Measurements from ENCODE around the gene LCN15. TPM values are rescaled to one million over a fixed set of nuclear protein-coding genes. Genes with fewer than 3 reads are reported as not detected.
A peak's percentile ranks its signal among the peaks of the same experiment; 100 is the strongest.
"Not testable (repeated sequence)": the region's sequence is repeated elsewhere in the genome, so short reads cannot be mapped to it uniquely, and the experiment has no call there.

LCN15 gene
- total RNA-seq, 1 donor from 2014 or later: not detected

GRCh38 chr9:136804509-136805206 lies 40.3 kb upstream of the LCN15 start:
- H3K9ac ChIP-seq (ENCODE audit: low read length): no peak overlapping the region
- peaks cover 11% of the 10 kb centered on the region for H3K4me1 Mint-ChIP-seq (ENCODE audit: low read depth, unreplicated experiment)

GRCh38 chr9:136803551-136804508 lies 39.5 kb upstream of the LCN15 start:
- no peak overlapping the region for H3K27ac Mint-ChIP-seq (ENCODE audit: unreplicated experiment)

More at GRCh38 chr9:136804509-136805206, 40.3 kb upstream of the LCN15 start:
- Mint-ChIP-seq H3K4me3 (ENCODE audit: unreplicated experiment) (no peak overlapping the region), H3K9me3 (ENCODE audit: unreplicated experiment) (no peaks in the 10 kb centered on the region), H3K27ac (ENCODE audit: unreplicated experiment) (no peak overlapping the region), H3K36me3 (ENCODE audit: low read depth, unreplicated experiment) (peaks cover 5% of the 10 kb centered on the region), H3K27me3 (ENCODE audit: low read depth, unreplicated experiment) (no peaks in the 10 kb centered on the region)
- H3K4me2 ChIP-seq (ENCODE audit: low read length): no peak overlapping the region
- H3K4me3 ChIP-seq (ENCODE audit: insufficient read depth, low read depth, low read length): no peak overlapping the region
- no peak for DNase-seq (ENCODE audit: low read depth)
- H3K79me2 ChIP-seq (ENCODE audit: insufficient read depth, low read length): peaks cover 19% of the 10 kb centered on the region
- no peak for FAIRE-seq
- no peaks in the 10 kb centered on the region for H3K9me3 ChIP-seq (ENCODE audit: insufficient read depth, low read depth, low read length)
- peaks cover under 1% of the 10 kb centered on the region for H3K36me3 ChIP-seq (ENCODE audit: insufficient read depth, low read length)
- H3K27ac ChIP-seq (ENCODE audit: low read depth, low read length): no peak overlapping the region
- H3K4me1 ChIP-seq (ENCODE audit: insufficient read depth, low read length): peaks cover 14% of the 10 kb centered on the region
- peaks cover 12% of the 10 kb centered on the region for H4K20me1 ChIP-seq (ENCODE audit: insufficient read depth, low read length)
- H3K27me3 ChIP-seq (ENCODE audit: insufficient read depth, low read length): peaks cover 18% of the 10 kb centered on the region
- no peak overlapping the region for H2AFZ ChIP-seq (ENCODE audit: low read depth, low read length)
- TF ChIP-seq CTCF (IDR thresholded peaks at IDR 0.05; ENCODE audit: insufficient read depth, low read depth, low read length) (no peak), EZH2 (IDR thresholded peaks at IDR 0.05; ENCODE audit: insufficient read depth, low read length) (no peak)

GRCh38 chr9:136803009-136803550 lies 38.8 kb upstream of the LCN15 start:
- not testable (repeated sequence) for FAIRE-seq; H3K9me3 Mint-ChIP-seq (ENCODE audit: unreplicated experiment); H3K4me2 ChIP-seq (ENCODE audit: low read length); DNase-seq (ENCODE audit: low read depth); H4K20me1 ChIP-seq (ENCODE audit: insufficient read depth, low read length); H2AFZ ChIP-seq (ENCODE audit: low read depth, low read length); H3K9me3 ChIP-seq (ENCODE audit: insufficient read depth, low read depth, low read length); H3K27ac Mint-ChIP-seq (ENCODE audit: unreplicated experiment); H3K4me3 Mint-ChIP-seq (ENCODE audit: unreplicated experiment); H3K4me3 ChIP-seq (ENCODE audit: insufficient read depth, low read depth, low read length); H3K79me2 ChIP-seq (ENCODE audit: insufficient read depth, low read length); H3K36me3 ChIP-seq (ENCODE audit: insufficient read depth, low read length); H3K9ac ChIP-seq (ENCODE audit: low read length); H3K4me1 Mint-ChIP-seq (ENCODE audit: low read depth, unreplicated experiment); H3K36me3 Mint-ChIP-seq (ENCODE audit: low read depth, unreplicated experiment); H3K27ac ChIP-seq (ENCODE audit: low read depth, low read length); H3K4me1 ChIP-seq (ENCODE audit: insufficient read depth, low read length); H3K27me3 Mint-ChIP-seq (ENCODE audit: low read depth, unreplicated experiment)
- H3K27me3 ChIP-seq (ENCODE audit: insufficient read depth, low read length): peaks cover 30% of the 10 kb centered on the region

More at GRCh38 chr9:136803551-136804508, 39.5 kb upstream of the LCN15 start:
- Mint-ChIP-seq H3K4me3 (ENCODE audit: unreplicated experiment) (peak overlapping the region; percentile 45), H3K27me3 (ENCODE audit: low read depth, unreplicated experiment) (no peaks in the 10 kb centered on the region), H3K9me3 (ENCODE audit: unreplicated experiment) (no peaks in the 10 kb centered on the region), H3K4me1 (ENCODE audit: low read depth, unreplicated experiment) (peaks cover 5% of the 10 kb centered on the region), H3K36me3 (ENCODE audit: low read depth, unreplicated experiment) (peaks cover 2% of the 10 kb centered on the region)
- H3K4me1 ChIP-seq (ENCODE audit: insufficient read depth, low read length): peaks cover 6% of the 10 kb centered on the region
- DNase-seq (ENCODE audit: low read depth) (no peak), FAIRE-seq (no peak)
- H3K36me3 ChIP-seq (ENCODE audit: insufficient read depth, low read length): no peaks in the 10 kb centered on the region
- H3K9ac ChIP-seq (ENCODE audit: low read length): no peak overlapping the region
- peaks cover 4% of the 10 kb centered on the region for H4K20me1 ChIP-seq (ENCODE audit: insufficient read depth, low read length)
- no peaks in the 10 kb centered on the region for H3K9me3 ChIP-seq (ENCODE audit: insufficient read depth, low read depth, low read length)
- H3K27ac ChIP-seq (ENCODE audit: low read depth, low read length): no peak overlapping the region
- peaks cover 26% of the 10 kb centered on the region for H3K27me3 ChIP-seq (ENCODE audit: insufficient read depth, low read length)
- no peak overlapping the region for H3K4me3 ChIP-seq (ENCODE audit: insufficient read depth, low read depth, low read length)
- H3K79me2 ChIP-seq (ENCODE audit: insufficient read depth, low read length): peaks cover 10% of the 10 kb centered on the region
- no peak for TF ChIP-seq CTCF (IDR thresholded peaks at IDR 0.05; ENCODE audit: insufficient read depth, low read depth, low read length)
- TF ChIP-seq EZH2 (IDR thresholded peaks at IDR 0.05; ENCODE audit: insufficient read depth, low read length): no peak
- no peak overlapping the region for H2AFZ ChIP-seq (ENCODE audit: low read depth, low read length)
- no peak overlapping the region for H3K4me2 ChIP-seq (ENCODE audit: low read length)

Measured in astrocyte (in vitro differentiated cells and primary cell).